ENCODE data around the gene MS4A12.
"Not testable (repeated sequence)": the region's sequence is repeated elsewhere in the genome, so short reads cannot be mapped to it uniquely, and the experiment has no call there.

The MS4A12 gene

GRCh38 chr11:60513496-60514460 lies 21.2 kb downstream of the MS4A12 start:
- DNase-seq: no peak

GRCh38 chr11:60515144-60515855 lies 22.7 kb downstream of the MS4A12 start, which contains the start of gene MS4A13:
TSS of gene MS4A13 (plus strand) at chr11:60515392. CDS start at chr11:60518084, 2,692 bp downstream.
- DNase-seq: no peak

GRCh38 chr11:60528465-60528864 lies 35.9 kb downstream of the MS4A12 start:
- DNase-seq: no peak

- DNase-seq: no peak
Measured at GRCh38 chr11:60528934-60529333, 36.4 kb downstream of the MS4A12 start.

- DNase-seq: no peak
Measured at GRCh38 chr11:60530454-60531100, 38.0 kb downstream of the MS4A12 start.

- DNase-seq: not testable (repeated sequence)
Measured at GRCh38 chr11:60532383-60532782, 39.8 kb downstream of the MS4A12 start.

GRCh38 chr11:60538627-60539026 lies 46.0 kb downstream of the MS4A12 start:
- not testable (repeated sequence) for DNase-seq

- no peak for DNase-seq
Measured at GRCh38 chr11:60544077-60544476, 51.5 kb downstream of the MS4A12 start.

Measured in CD4-positive, alpha-beta T cell treated with Interleukin-17A for 1 hour (primary cell).